GM23338 (cell line): Measurements from ENCODE around the gene FAM20C. TPM values are rescaled to one million over a fixed set of nuclear protein-coding genes. Genes with fewer than 3 reads are reported as not detected.

Experiments used
- ATAC-seq: fragments of 200-7000 bp; cut with Tn5 transposase; 3 replicates; pipeline ENCODE4 v1.9.1; 2020
- DNase-seq: peaks from one replicate; pipeline ENCODE4 v3.0.0-alpha.2; 2015; ENCODE audit warnings: low spot score
- H2AFZ ChIP-seq: fragments of 200-600 bp; sonication (generic); 2 replicates; pipeline ENCODE4 v1.8.0; 2016; ENCODE audit warnings: antibody characterized with exemption, mild to moderate bottlenecking, moderate library complexity
- H3F3A ChIP-seq: fragments of 200-600 bp; sonication (generic); replicated peaks from 2 replicates; pipeline ENCODE4 v1.8.0; 2017; ENCODE audit warnings: antibody characterized with exemption, mixed run types, low read depth
- H3K27ac ChIP-seq: fragments of 200-600 bp; sonication (generic); 2 replicates; pipeline ENCODE4 v1.6.1; 2016; ENCODE audit warnings: low read depth
- H3K27me3 ChIP-seq: fragments of 200-600 bp; sonication (generic); 2 replicates; pipeline ENCODE4 v1.8.0; 2016; ENCODE audit warnings: mild to moderate bottlenecking, mixed run types, moderate library complexity; ENCODE audit not compliant: insufficient read depth
- H3K36me3 ChIP-seq: fragments of 200-600 bp; sonication (generic); 2 replicates; pipeline ENCODE4 v1.8.0; 2016; ENCODE audit warnings: mild to moderate bottlenecking; ENCODE audit not compliant: insufficient read depth
- H3K4me1 ChIP-seq: fragments of 200-600 bp; sonication (generic); 2 replicates; pipeline ENCODE4 v1.8.0; 2016; ENCODE audit warnings: mild to moderate bottlenecking, moderate library complexity; ENCODE audit not compliant: insufficient read depth
- H3K4me2 ChIP-seq: fragments of 200-600 bp; sonication (generic); 2 replicates; pipeline ENCODE4 v1.7.1; 2017; ENCODE audit warnings: mixed run types
- H3K4me3 ChIP-seq: fragments of 200-600 bp; sonication (generic); 2 replicates; pipeline ENCODE4 v1.6.1; 2016; ENCODE audit warnings: mixed run types
- H3K79me2 ChIP-seq: fragments of 200-600 bp; sonication (generic); replicated peaks from 2 replicates; pipeline ENCODE4 v1.8.0; 2017; ENCODE audit warnings: mild to moderate bottlenecking; ENCODE audit not compliant: insufficient read depth
- H3K9me2 ChIP-seq: fragments of 200-600 bp; sonication (generic); 2 replicates; pipeline ENCODE4 v1.8.0; 2017; ENCODE audit not compliant: insufficient read depth
- H4K20me1 ChIP-seq: fragments of 200-600 bp; sonication (generic); replicated peaks from 2 replicates; pipeline ENCODE4 v1.8.0; 2017; ENCODE audit warnings: mild to moderate bottlenecking; ENCODE audit not compliant: insufficient read depth
- H3K27ac Mint-ChIP-seq: 2 replicates; pipeline ENCODE4 v1.8.0; 2020; ENCODE audit warnings: inconsistent platforms, mild to moderate bottlenecking, moderate library complexity, mixed read lengths
- H3K27me3 Mint-ChIP-seq: 3 replicates; pipeline ENCODE4 v1.8.0; 2022; ENCODE audit warnings: low read depth, mild to moderate bottlenecking, moderate library complexity, mixed read lengths, inconsistent platforms; ENCODE audit not compliant: insufficient read depth, poor library complexity
- H3K36me3 Mint-ChIP-seq: 3 replicates; pipeline ENCODE4 v1.8.0; 2021; ENCODE audit warnings: low read depth, mild to moderate bottlenecking, inconsistent platforms, moderate library complexity, mixed read lengths
- H3K4me1 Mint-ChIP-seq: 3 replicates; pipeline ENCODE4 v1.8.0; 2020; ENCODE audit warnings: mild to moderate bottlenecking, inconsistent platforms, mixed read lengths
- H3K4me3 Mint-ChIP-seq: 3 replicates; pipeline ENCODE4 v1.8.0; 2021; ENCODE audit warnings: moderate library complexity, mild to moderate bottlenecking, inconsistent platforms, mixed read lengths
- H3K9me3 Mint-ChIP-seq: 3 replicates; pipeline ENCODE4 v1.8.0; 2020; ENCODE audit warnings: moderate library complexity, mild to moderate bottlenecking, inconsistent platforms, mixed read lengths
- CREB1 ChIP-seq: fragments of 250-450 bp; sonication (Bioruptor Pico); IDR thresholded peaks from 2 replicates; pipeline ENCODE4 v1.5.0; 2020; ENCODE audit warnings: low read depth, mild to moderate bottlenecking, moderate library complexity
- CTCF ChIP-seq, 2 experiments: fragments of 200-600 bp in 1 of 2; sonication (generic) in 1 of 2; conservative IDR thresholded peaks; 2 replicates each; pipeline versions ENCODE4 v1.5.1 to v1.6.1; 2016 to 2017; ENCODE audit warnings: antibody characterized with exemption in 2 of 2, low read depth in 2 of 2, mild to moderate bottlenecking in 2 of 2, moderate library complexity in 1 of 2
- ETS1 ChIP-seq: IDR thresholded peaks from 2 replicates; pipeline ENCODE4 v1.6.1; 2016; ENCODE audit warnings: antibody characterized with exemption
- EZH2 ChIP-seq: fragments of 200-600 bp; sonication (generic); IDR thresholded peaks from one replicate; pipeline ENCODE4 v1.8.0; 2017; ENCODE audit warnings: antibody characterized with exemption, mild to moderate bottlenecking, low read depth; ENCODE audit not compliant: unreplicated experiment
- EZH2phosphoT487 ChIP-seq: fragments of 200-600 bp; sonication (generic); IDR thresholded peaks from one replicate; pipeline ENCODE4 v1.8.1; 2018; ENCODE audit warnings: antibody characterized with exemption; ENCODE audit not compliant: unreplicated experiment
- JUNB ChIP-seq: IDR thresholded peaks from one replicate; pipeline ENCODE4 v1.6.1; 2016; ENCODE audit warnings: antibody characterized with exemption; ENCODE audit not compliant: unreplicated experiment
- NANOG ChIP-seq: IDR thresholded peaks from 2 replicates; pipeline ENCODE4 v1.6.1; 2016; ENCODE audit warnings: antibody characterized with exemption, borderline replicate concordance
- POLR2AphosphoS5 ChIP-seq: IDR thresholded peaks from 2 replicates; pipeline ENCODE4 v1.6.1; 2016; ENCODE audit warnings: antibody characterized with exemption, low read depth
- STAT1 ChIP-seq: IDR thresholded peaks from one replicate; pipeline ENCODE4 v1.6.1; 2016; ENCODE audit warnings: antibody characterized with exemption; ENCODE audit not compliant: unreplicated experiment
- ZNF114 ChIP-seq: fragments of 250-450 bp; sonication (Bioruptor Pico); IDR thresholded peaks from 2 replicates; pipeline ENCODE4 v1.5.0; 2020; ENCODE audit warnings: mild to moderate bottlenecking, moderate library complexity
- ZNF331 ChIP-seq: fragments of 250-450 bp; sonication (Bioruptor Pico); IDR thresholded peaks from 2 replicates; pipeline ENCODE4 v1.5.0; 2020; ENCODE audit warnings: low read depth, mild to moderate bottlenecking, moderate library complexity
- polyA plus RNA-seq: library from polyadenylated mRNA; unstranded; fragments of >200 nt; fragmentation: Nextera tagmentation; extraction: Ambion mirVana; gene quantifications from 2 replicates; pipeline ENCODE4 v1.2.1, GENCODE V29; 2016
- total RNA-seq: library from RNA; depleted of rRNA; stranded (reverse); fragments of >200 nt; shearing (Covaris generic); gene quantifications from 2 replicates; pipeline ENCODE4 v1.2.3, GENCODE V29; 2014
- TF ChIP-seq, protein P1 (sequence below): fragments of 250-450 bp; sonication (Bioruptor Pico); IDR thresholded peaks from 2 replicates; pipeline ENCODE4 v1.5.0; 2020; ENCODE audit warnings: mild to moderate bottlenecking, moderate library complexity
- TF ChIP-seq, protein P2 (sequence below): IDR thresholded peaks from one replicate; pipeline ENCODE4 v1.6.1; 2018; ENCODE audit warnings: antibody characterized with exemption; ENCODE audit not compliant: unreplicated experiment

Gene FAM20C
- total and polyA plus RNA-seq, 2 experiments from 2014 or later = 7.6 to 24.8 TPM

DNA sequence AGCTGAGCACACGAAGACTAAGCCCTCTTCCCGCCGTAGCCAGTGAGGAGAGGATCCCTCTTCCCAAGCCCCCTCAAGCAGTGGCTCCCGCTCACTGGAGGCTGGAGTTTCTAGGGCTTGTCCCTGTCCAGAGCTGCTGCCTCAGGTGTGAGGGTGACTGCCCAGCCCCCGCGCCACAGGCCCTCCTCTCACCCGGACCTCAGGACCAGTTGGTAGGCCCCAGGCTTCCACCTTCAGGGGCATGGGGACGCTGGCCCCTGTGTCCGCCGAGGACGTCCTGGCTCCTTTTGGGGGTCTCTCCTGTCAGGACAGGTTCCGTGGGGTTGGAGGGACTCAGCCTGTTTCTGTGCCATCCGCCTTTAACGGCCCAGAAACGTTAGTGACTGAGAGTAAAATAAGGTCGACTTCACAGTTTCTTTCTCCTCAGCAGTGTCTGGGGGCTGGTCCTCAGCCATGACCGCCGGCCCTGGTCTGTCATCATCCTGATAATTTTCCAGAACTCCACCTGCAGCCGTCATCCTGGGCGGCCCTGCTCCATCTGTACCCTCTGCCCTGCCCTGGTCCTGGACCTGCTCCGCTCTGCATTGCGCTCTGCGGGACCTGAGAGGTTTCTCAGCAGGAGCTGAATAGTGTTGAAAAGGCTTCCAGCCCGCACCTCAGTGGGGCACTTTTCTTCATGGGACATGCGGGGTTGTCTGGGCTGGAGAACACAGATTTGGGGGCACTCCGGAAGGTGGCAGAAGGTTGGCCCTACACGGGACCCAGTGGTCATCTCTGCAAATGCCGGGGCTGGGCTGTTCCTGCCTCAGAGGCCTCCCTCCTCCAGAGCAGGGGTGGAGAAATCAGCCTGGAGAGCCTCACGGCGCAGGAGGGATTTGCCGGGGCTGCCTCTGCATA lies 36.0 kb upstream of the FAM20C start:
- no peak for DNase-seq
- Histone ChIP-seq H4K20me1 (no peaks in the 10 kb centered on the region), H3K4me3 (no peak overlapping the region), H3K4me1 (peaks cover 3% of the 10 kb centered on the region; the same call in 1 of the 2 replicates), H3K79me2 (no peaks in the 10 kb centered on the region), H3K36me3 (no peaks in the 10 kb centered on the region), H3K9me2 (no peaks in the 10 kb centered on the region), H3F3A (no peaks in the 10 kb centered on the region), H3K27me3 (no peaks in the 10 kb centered on the region), H3K4me2 (no peak overlapping the region), H3K27ac (no peak overlapping the region), H2AFZ (peak overlapping the region; percentile 72)
- TF ChIP-seq, protein P1, sequence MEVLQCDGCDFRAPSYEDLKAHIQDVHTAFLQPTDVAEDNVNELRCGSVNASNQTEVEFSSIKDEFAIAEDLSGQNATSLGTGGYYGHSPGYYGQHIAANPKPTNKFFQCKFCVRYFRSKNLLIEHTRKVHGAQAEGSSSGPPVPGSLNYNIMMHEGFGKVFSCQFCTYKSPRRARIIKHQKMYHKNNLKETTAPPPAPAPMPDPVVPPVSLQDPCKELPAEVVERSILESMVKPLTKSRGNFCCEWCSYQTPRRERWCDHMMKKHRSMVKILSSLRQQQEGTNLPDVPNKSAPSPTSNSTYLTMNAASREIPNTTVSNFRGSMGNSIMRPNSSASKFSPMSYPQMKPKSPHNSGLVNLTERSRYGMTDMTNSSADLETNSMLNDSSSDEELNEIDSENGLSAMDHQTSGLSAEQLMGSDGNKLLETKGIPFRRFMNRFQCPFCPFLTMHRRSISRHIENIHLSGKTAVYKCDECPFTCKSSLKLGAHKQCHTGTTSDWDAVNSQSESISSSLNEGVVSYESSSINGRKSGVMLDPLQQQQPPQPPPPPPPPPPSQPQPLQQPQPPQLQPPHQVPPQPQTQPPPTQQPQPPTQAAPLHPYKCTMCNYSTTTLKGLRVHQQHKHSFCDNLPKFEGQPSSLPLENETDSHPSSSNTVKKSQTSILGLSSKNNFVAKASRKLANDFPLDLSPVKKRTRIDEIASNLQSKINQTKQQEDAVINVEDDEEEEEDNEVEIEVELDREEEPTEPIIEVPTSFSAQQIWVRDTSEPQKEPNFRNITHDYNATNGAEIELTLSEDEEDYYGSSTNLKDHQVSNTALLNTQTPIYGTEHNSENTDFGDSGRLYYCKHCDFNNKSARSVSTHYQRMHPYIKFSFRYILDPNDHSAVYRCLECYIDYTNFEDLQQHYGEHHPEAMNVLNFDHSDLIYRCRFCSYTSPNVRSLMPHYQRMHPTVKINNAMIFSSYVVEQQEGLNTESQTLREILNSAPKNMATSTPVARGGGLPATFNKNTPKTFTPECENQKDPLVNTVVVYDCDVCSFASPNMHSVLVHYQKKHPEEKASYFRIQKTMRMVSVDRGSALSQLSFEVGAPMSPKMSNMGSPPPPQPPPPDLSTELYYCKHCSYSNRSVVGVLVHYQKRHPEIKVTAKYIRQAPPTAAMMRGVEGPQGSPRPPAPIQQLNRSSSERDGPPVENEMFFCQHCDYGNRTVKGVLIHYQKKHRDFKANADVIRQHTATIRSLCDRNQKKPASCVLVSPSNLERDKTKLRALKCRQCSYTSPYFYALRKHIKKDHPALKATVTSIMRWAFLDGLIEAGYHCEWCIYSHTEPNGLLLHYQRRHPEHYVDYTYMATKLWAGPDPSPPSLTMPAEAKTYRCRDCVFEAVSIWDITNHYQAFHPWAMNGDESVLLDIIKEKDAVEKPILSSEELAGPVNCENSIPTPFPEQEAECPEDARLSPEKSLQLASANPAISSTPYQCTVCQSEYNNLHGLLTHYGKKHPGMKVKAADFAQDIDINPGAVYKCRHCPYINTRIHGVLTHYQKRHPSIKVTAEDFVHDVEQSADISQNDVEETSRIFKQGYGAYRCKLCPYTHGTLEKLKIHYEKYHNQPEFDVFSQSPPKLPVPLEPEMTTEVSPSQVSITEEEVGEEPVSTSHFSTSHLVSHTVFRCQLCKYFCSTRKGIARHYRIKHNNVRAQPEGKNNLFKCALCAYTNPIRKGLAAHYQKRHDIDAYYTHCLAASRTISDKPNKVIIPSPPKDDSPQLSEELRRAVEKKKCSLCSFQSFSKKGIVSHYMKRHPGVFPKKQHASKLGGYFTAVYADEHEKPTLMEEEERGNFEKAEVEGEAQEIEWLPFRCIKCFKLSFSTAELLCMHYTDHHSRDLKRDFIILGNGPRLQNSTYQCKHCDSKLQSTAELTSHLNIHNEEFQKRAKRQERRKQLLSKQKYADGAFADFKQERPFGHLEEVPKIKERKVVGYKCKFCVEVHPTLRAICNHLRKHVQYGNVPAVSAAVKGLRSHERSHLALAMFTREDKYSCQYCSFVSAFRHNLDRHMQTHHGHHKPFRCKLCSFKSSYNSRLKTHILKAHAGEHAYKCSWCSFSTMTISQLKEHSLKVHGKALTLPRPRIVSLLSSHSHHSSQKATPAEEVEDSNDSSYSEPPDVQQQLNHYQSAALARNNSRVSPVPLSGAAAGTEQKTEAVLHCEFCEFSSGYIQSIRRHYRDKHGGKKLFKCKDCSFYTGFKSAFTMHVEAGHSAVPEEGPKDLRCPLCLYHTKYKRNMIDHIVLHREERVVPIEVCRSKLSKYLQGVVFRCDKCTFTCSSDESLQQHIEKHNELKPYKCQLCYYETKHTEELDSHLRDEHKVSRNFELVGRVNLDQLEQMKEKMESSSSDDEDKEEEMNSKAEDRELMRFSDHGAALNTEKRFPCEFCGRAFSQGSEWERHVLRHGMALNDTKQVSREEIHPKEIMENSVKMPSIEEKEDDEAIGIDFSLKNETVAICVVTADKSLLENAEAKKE (CRISPR knock-in tag) = no peak
- TF ChIP-seq STAT1 (no peak), ZNF331 (CRISPR knock-in tag) (no peak), POLR2AphosphoS5 (no peak), CREB1 (CRISPR knock-in tag) (no peak), JUNB (no peak), EZH2 (no peak), CTCF (conservative IDR thresholded peaks at IDR 0.05; ENCODE audit: low read depth in 2 of 2) (no peak), NANOG (no peak), ETS1 (no peak), ZNF114 (CRISPR knock-in tag) (no peak), EZH2phosphoT487 (no peak)
- TF ChIP-seq, protein P2, sequence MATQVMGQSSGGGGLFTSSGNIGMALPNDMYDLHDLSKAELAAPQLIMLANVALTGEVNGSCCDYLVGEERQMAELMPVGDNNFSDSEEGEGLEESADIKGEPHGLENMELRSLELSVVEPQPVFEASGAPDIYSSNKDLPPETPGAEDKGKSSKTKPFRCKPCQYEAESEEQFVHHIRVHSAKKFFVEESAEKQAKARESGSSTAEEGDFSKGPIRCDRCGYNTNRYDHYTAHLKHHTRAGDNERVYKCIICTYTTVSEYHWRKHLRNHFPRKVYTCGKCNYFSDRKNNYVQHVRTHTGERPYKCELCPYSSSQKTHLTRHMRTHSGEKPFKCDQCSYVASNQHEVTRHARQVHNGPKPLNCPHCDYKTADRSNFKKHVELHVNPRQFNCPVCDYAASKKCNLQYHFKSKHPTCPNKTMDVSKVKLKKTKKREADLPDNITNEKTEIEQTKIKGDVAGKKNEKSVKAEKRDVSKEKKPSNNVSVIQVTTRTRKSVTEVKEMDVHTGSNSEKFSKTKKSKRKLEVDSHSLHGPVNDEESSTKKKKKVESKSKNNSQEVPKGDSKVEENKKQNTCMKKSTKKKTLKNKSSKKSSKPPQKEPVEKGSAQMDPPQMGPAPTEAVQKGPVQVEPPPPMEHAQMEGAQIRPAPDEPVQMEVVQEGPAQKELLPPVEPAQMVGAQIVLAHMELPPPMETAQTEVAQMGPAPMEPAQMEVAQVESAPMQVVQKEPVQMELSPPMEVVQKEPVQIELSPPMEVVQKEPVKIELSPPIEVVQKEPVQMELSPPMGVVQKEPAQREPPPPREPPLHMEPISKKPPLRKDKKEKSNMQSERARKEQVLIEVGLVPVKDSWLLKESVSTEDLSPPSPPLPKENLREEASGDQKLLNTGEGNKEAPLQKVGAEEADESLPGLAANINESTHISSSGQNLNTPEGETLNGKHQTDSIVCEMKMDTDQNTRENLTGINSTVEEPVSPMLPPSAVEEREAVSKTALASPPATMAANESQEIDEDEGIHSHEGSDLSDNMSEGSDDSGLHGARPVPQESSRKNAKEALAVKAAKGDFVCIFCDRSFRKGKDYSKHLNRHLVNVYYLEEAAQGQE = no peak
- H3K4me1 Mint-ChIP-seq = peaks cover 14% of the 10 kb centered on the region
- peaks cover 7% of the 10 kb centered on the region for H3K27me3 Mint-ChIP-seq
- H3K36me3 Mint-ChIP-seq = no peaks in the 10 kb centered on the region; the same call in 2 of the 3 replicates
- H3K27ac Mint-ChIP-seq = no peak overlapping the region
- ATAC-seq = peak; percentile 78
- H3K9me3 Mint-ChIP-seq = no peaks in the 10 kb centered on the region; the same call in 2 of the 3 replicates
- H3K4me3 Mint-ChIP-seq = no peak overlapping the region
